GM12878 (cell line): ENCODE data around the gene JADE2. TPM values are rescaled to one million over a fixed set of nuclear protein-coding genes. Genes with fewer than 3 reads are reported as not detected.

Experiments
- ATAC-seq: fragments of 200-7000 bp; cut with Tn5 transposase; 3 replicates; pipeline ENCODE4 v1.9.1; 2020; ENCODE audit warnings: mild to moderate bottlenecking, moderate library complexity
- BruUV-seq: library from RNA; stranded (reverse); fragments of 400-500 nt; replicated peaks from 2 replicates; lab custom pipeline; 2021; lab: Mats Ljungman, UMichigan
- CTCF ChIA-PET: fragments of 300-600 bp; sonication (Branson Sonifier 250); formaldehyde crosslinking; extraction: SDS; loops from one replicate; lab custom pipeline; 2021; ENCODE audit warnings: inconsistent platforms; lab: Yijun Ruan, JAX
- POLR2A ChIA-PET: fragments of 350-600 bp; formaldehyde crosslinking; extraction: SDS; loops from one replicate; lab custom pipeline; 2021; ENCODE audit warnings: inconsistent platforms; lab: Charles Lee
- RAD21 ChIA-PET: fragments of 300-600 bp; sonication (Branson Sonifier 250); formaldehyde crosslinking; loops from one replicate; lab custom pipeline; 2023; ENCODE audit warnings: antibody characterized with exemption; ENCODE audit not compliant: unreplicated experiment; lab: Charles Lee
- SMC1A ChIA-PET: fragments of 300-600 bp; sonication (Branson Sonifier 250); formaldehyde crosslinking; loops from one replicate; lab custom pipeline; 2023; ENCODE audit not compliant: unreplicated experiment, uncharacterized antibody; lab: Charles Lee
- DNase-seq: peaks from one replicate; pipeline ENCODE4 v3.0.0-alpha.2; 2011; ENCODE audit warnings: low read depth, low spot score
- FAIRE-seq: peaks from 3 replicates; lab custom pipeline; 2011; peaks lifted over from hg19 to GRCh38; lab: Jason Lieb, UNC
- H2AFZ ChIP-seq: 2 replicates; pipeline ENCODE4 v1.6.0; 2011; ENCODE audit warnings: low read depth, low read length, control low read depth; ENCODE audit not compliant: control insufficient read depth
- H3K27ac ChIP-seq: 2 replicates; pipeline ENCODE4 v1.5.1; 2011; ENCODE audit warnings: control low read depth; ENCODE audit not compliant: control insufficient read depth, insufficient read depth
- H3K27me3 ChIP-seq, 2 experiments: replicated peaks in 1 of 2; 2 replicates each; pipeline versions ENCODE4 v1.6.0 to v1.6.1; 2011; ENCODE audit warnings: low read length in 1 of 2; ENCODE audit not compliant: control insufficient read depth in 2 of 2, insufficient read depth in 2 of 2
- H3K36me3 ChIP-seq, 2 experiments: 2 replicates each; pipeline ENCODE4 v1.5.1; 2011; ENCODE audit warnings: low read length in 1 of 2; ENCODE audit not compliant: control insufficient read depth in 2 of 2, insufficient read depth in 2 of 2
- H3K4me1 ChIP-seq: 2 replicates; pipeline ENCODE4 v1.6.1; 2011; ENCODE audit warnings: mild to moderate bottlenecking, low read length, moderate library complexity, mixed read lengths; ENCODE audit not compliant: control insufficient read depth, insufficient read depth
- H3K4me2 ChIP-seq: 2 replicates; pipeline ENCODE4 v1.6.0; 2011; ENCODE audit warnings: control low read depth; ENCODE audit not compliant: control insufficient read depth, insufficient read depth
- H3K4me3 ChIP-seq: fragments of 200-600 bp; sonication (generic); 2 replicates; pipeline ENCODE4 v1.5.1; 2016
- H3K79me2 ChIP-seq: 2 replicates; pipeline ENCODE4 v1.6.0; 2011; ENCODE audit warnings: low read length; ENCODE audit not compliant: control insufficient read depth, insufficient read depth
- H3K9ac ChIP-seq: 2 replicates; pipeline ENCODE4 v1.8.0; 2011; ENCODE audit warnings: low read length, control low read depth, mixed read lengths; ENCODE audit not compliant: control insufficient read depth, insufficient read depth
- H3K9me3 ChIP-seq: replicated peaks from 3 replicates; pipeline ENCODE4 v1.5.1; 2011; ENCODE audit warnings: mild to moderate bottlenecking, low read length; ENCODE audit not compliant: control insufficient read depth, insufficient read depth
- H4K20me1 ChIP-seq: 2 replicates; pipeline ENCODE4 v1.6.0; 2011; ENCODE audit not compliant: control insufficient read depth, insufficient read depth
- BRCA1 ChIP-seq: IDR thresholded peaks from 2 replicates; pipeline ENCODE4 v1.6.1; 2011; ENCODE audit warnings: low read depth, low read length, improper control_type of control experiment
- ETV6 ChIP-seq, 2 experiments: fragments of 450-650 bp in 1 of 2; IDR thresholded peaks in 1 of 2; conservative IDR thresholded peaks in 1 of 2; 2 replicates each; pipeline ENCODE4 v1.6.1; 2014; ENCODE audit warnings: antibody characterized with exemption in 1 of 2, borderline replicate concordance in 1 of 2, low read depth in 1 of 2, mild to moderate bottlenecking in 1 of 2, moderate library complexity in 1 of 2
- IKZF1 ChIP-seq: fragments of 450-650 bp; conservative IDR thresholded peaks from 2 replicates; pipeline ENCODE4 v1.6.1; 2017; ENCODE audit warnings: antibody characterized with exemption, mild to moderate bottlenecking
- IRF4 ChIP-seq: IDR thresholded peaks from 2 replicates; pipeline ENCODE4 v1.6.1; 2011; ENCODE audit warnings: low read depth, low read length
- NR2C1 ChIP-seq: fragments of 450-650 bp; IDR thresholded peaks from 2 replicates; pipeline ENCODE4 v1.6.1; 2017; ENCODE audit warnings: antibody characterized with exemption, mild to moderate bottlenecking, moderate library complexity
- NR2C2 ChIP-seq: IDR thresholded peaks from 2 replicates; pipeline ENCODE4 v1.6.1; 2011; ENCODE audit warnings: borderline replicate concordance, low read depth; ENCODE audit not compliant: control insufficient read depth, insufficient read length
- PAX8 ChIP-seq: fragments of 450-650 bp; IDR thresholded peaks from 2 replicates; pipeline ENCODE4 v1.6.1; 2017; ENCODE audit warnings: mild to moderate bottlenecking, moderate library complexity
- RBBP5 ChIP-seq: fragments of 200-600 bp; sonication (generic); conservative IDR thresholded peaks from 2 replicates; pipeline ENCODE4 v1.6.1; 2016
- SREBF1 ChIP-seq: IDR thresholded peaks from 2 replicates; pipeline ENCODE4 v1.6.1; 2012; ENCODE audit warnings: mild to moderate bottlenecking, low read length
- SREBF2 ChIP-seq: IDR thresholded peaks from 2 replicates; pipeline ENCODE4 v1.6.1; 2012; ENCODE audit warnings: mild to moderate bottlenecking, low read length
- YBX1 ChIP-seq: fragments of 450-650 bp; IDR thresholded peaks from 2 replicates; pipeline ENCODE4 v1.6.1; 2016; ENCODE audit warnings: antibody characterized with exemption
- ZBED1 ChIP-seq: IDR thresholded peaks from 2 replicates; pipeline ENCODE4 v1.6.1; 2016; ENCODE audit warnings: borderline replicate concordance
- WGBS: methylation state at CpG from one replicate; pipeline ENCODE4 v1.1.6; 2016; ENCODE audit warnings: low lambda C conversion rate; ENCODE audit not compliant: insufficient replicate concordance, insufficient coverage; ENCODE audit errors: missing lambda C conversion rate; 5-methylcytosine and 5-hydroxymethylcytosine counted together
- in situ Hi-C: fragments of 300-500 bp; cut with MboI; formaldehyde crosslinking; loops from 9 replicates; pipeline ENCODE4 v1.14.3; 2018; ENCODE audit warnings: mixed read lengths
- intact Hi-C: fragments of 100-400 bp; cut with micrococcal nuclease; formaldehyde crosslinking; loops from one replicate; pipeline ENCODE4 v1.14.2; 2022; ENCODE audit not compliant: unreplicated experiment
- polyA plus RNA-seq, 11 experiments: library from polyadenylated mRNA; depleted of rRNA in 4 of 11; unstranded in 6 of 11; stranded (reverse) in 5 of 11; fragments of >200 nt; fragmentation: Nextera tagmentation in 4 of 11; fragmentation: Illumina TruSeq in 1 of 11; extraction: Ambion mirVana in 4 of 11; extraction: Trizol in 1 of 11; gene quantifications; 1 replicate in 1 of 11; 2 replicates in 10 of 11; pipeline versions ENCODE4 v1.2.1 to v1.2.3, GENCODE V29; 2011 to 2016; ENCODE audit warnings: inconsistent platforms in 2 of 11, missing spikeins in 2 of 11, low read depth in 1 of 11
- total RNA-seq, 4 experiments: library from RNA; depleted of rRNA in 3 of 4; stranded (reverse); fragments of >200 nt in 3 of 4; fragmentation: Illumina TruSeq in 1 of 4; extraction: Trizol in 1 of 4; gene quantifications; 2 replicates each; pipeline versions ENCODE4 v1.2.1 to v1.2.3, GENCODE V29; 2013 to 2021
- TF ChIP-seq, protein P1 (sequence below): IDR thresholded peaks from 2 replicates; pipeline ENCODE4 v1.6.1; 2011; ENCODE audit warnings: mild to moderate bottlenecking, low read depth, low read length, moderate library complexity; ENCODE audit not compliant: insufficient replicate concordance
- TF ChIP-seq, protein P2 (sequence below): fragments of 450-650 bp; IDR thresholded peaks from 2 replicates; pipeline ENCODE4 v1.6.1; 2017; ENCODE audit warnings: borderline replicate concordance

JADE2 gene
- total and polyA plus RNA-seq, 10 of the 15 experiments (the other 5 are each of a cell fraction or from before 2014, with no cell fraction given), result 1.5 to 67.0 (median 22.4) TPM

DNA sequence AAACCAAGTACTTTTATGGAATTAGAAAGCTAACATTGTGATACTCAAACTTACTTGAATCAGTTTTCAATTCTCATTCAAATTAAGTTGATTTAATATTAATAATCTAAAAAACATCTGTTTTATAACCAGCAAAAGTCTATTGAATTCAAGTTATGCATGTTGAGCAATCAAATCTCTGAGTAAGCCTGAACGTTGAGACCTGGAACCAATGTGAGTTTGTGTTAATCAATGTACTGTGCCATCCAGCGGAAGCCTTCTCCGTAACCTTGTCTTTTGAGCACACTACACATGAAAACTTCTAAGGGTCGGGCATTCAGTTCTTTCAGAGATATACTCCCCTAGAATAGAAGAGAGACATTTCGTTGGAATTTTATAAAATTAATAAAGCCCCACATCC lies 81.3 kb downstream of the JADE2 start:
- H3K4me3 ChIP-seq, result no peak overlapping the region
- in situ Hi-C loops, result no loop called here
- intact Hi-C loops, result no loop called here
- ATAC-seq, result no peak
- H2AFZ ChIP-seq, result no peak overlapping the region
- no peak for TF ChIP-seq NR2C1
- no peak for TF ChIP-seq SREBF2
- no peak for TF ChIP-seq BRCA1
- no peak for TF ChIP-seq IKZF1
- no peak for TF ChIP-seq ETV6 (conservative IDR thresholded peaks at IDR 0.05 in 1 of 2, IDR thresholded peaks at IDR 0.05 in 1 of 2; ENCODE audit: borderline replicate concordance in 1 of 2, low read depth in 1 of 2)
- TF ChIP-seq, protein P1, sequence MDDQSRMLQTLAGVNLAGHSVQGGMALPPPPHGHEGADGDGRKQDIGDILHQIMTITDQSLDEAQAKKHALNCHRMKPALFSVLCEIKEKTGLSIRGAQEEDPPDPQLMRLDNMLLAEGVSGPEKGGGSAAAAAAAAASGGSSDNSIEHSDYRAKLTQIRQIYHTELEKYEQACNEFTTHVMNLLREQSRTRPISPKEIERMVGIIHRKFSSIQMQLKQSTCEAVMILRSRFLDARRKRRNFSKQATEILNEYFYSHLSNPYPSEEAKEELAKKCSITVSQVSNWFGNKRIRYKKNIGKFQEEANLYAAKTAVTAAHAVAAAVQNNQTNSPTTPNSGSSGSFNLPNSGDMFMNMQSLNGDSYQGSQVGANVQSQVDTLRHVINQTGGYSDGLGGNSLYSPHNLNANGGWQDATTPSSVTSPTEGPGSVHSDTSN, result no peak
- no peak for TF ChIP-seq IRF4
- no peak for TF ChIP-seq NR2C2
- TF ChIP-seq RBBP5, result no peak
- no peak for TF ChIP-seq YBX1
- no peak for TF ChIP-seq PAX8
- TF ChIP-seq, protein P2, sequence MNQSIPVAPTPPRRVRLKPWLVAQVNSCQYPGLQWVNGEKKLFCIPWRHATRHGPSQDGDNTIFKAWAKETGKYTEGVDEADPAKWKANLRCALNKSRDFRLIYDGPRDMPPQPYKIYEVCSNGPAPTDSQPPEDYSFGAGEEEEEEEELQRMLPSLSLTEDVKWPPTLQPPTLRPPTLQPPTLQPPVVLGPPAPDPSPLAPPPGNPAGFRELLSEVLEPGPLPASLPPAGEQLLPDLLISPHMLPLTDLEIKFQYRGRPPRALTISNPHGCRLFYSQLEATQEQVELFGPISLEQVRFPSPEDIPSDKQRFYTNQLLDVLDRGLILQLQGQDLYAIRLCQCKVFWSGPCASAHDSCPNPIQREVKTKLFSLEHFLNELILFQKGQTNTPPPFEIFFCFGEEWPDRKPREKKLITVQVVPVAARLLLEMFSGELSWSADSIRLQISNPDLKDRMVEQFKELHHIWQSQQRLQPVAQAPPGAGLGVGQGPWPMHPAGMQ, result no peak
- no peak for TF ChIP-seq ZBED1
- TF ChIP-seq SREBF1, result no peak
- peaks cover 23% of the 10 kb centered on the region for H3K4me1 ChIP-seq
- H3K4me2 ChIP-seq, result no peak overlapping the region
- H3K9ac ChIP-seq, result no peak overlapping the region
- DNase-seq, result no peak
- H3K79me2 ChIP-seq, result no peaks in the 10 kb centered on the region; the same call in 1 of the 2 replicates
- no peaks in the 10 kb centered on the region for H3K9me3 ChIP-seq
- no peak overlapping the region for H3K27ac ChIP-seq
- ChIA-PET SMC1A (interaction anchor here (0.9 to 4.6 kb wide), 6 partner anchors 10 to 300 kb away, joined by 3 to 26 read pairs (median 4); no protein-coding TSS in a partner anchor), CTCF (interaction anchor here (0.7 to 1.2 kb wide), 5 partner anchors 8 to 54 kb away, joined by 3 to 4 read pairs (median 3); no protein-coding TSS in a partner anchor), RAD21 (interaction anchor here (1.6 to 4.7 kb wide), 2 partner anchors 11 to 19 kb away, joined by 10 to 26 read pairs; no protein-coding TSS in a partner anchor), POLR2A (interaction anchor here (0.6 to 1.2 kb wide), 3 partner anchors 9 to 235 kb away, joined by 3 read pairs; partner anchors contain the start of gene UBE2B)
- WGBS, result 97% methylated on average over 5 of the region's 5 CpGs
- no TSS peak for BruUV-seq
- no peak for FAIRE-seq
- no peaks in the 10 kb centered on the region for H3K27me3 ChIP-seq
- H3K36me3 ChIP-seq, result peaks cover 2 to 24% of the 10 kb centered on the region in 2 experiments
- no peaks in the 10 kb centered on the region for H4K20me1 ChIP-seq
